Activated CD4-positive, alpha-beta T cell treated with anti-CD3 and anti-CD28 coated beads, Interleukin-2, amount 10 ng/mL, durations not matched to agents 24 days and 14 days (primary cell): Measurements from ENCODE around the gene CUZD1. TPM values are rescaled to one million over a fixed set of nuclear protein-coding genes. Genes with fewer than 3 reads are reported as not detected.
A peak's percentile ranks its signal among the peaks of the same experiment; 100 is the strongest.

Experiments
- DNase-seq: peaks from one replicate; pipeline ENCODE4 v3.0.0; 2022
- H3K27ac Mint-ChIP-seq: one replicate; pipeline ENCODE4 v1.8.0; 2022; ENCODE audit warnings: mild to moderate bottlenecking, mixed read lengths
- H3K27me3 Mint-ChIP-seq: one replicate; pipeline ENCODE4 v1.8.0; 2022; ENCODE audit warnings: mixed read lengths
- H3K36me3 Mint-ChIP-seq: one replicate; pipeline ENCODE4 v1.8.0; 2022; ENCODE audit warnings: low read depth, mild to moderate bottlenecking, mixed read lengths
- H3K4me1 Mint-ChIP-seq: one replicate; pipeline ENCODE4 v1.8.0; 2021; ENCODE audit warnings: mixed read lengths
- H3K4me3 Mint-ChIP-seq: one replicate; pipeline ENCODE4 v1.8.0; 2022; ENCODE audit warnings: mild to moderate bottlenecking, moderate library complexity, mixed read lengths
- H3K9me3 Mint-ChIP-seq: one replicate; pipeline ENCODE4 v1.8.0; 2021; ENCODE audit warnings: mixed read lengths
- intact Hi-C: fragments of 100-400 bp; cut with micrococcal nuclease; formaldehyde crosslinking; loops from one replicate; pipeline ENCODE4 v1.15.1; 2023
- total RNA-seq: library from RNA; stranded (reverse); gene quantifications from 2 replicates; pipeline ENCODE4 v1.2.3, GENCODE V29; 2022

Gene CUZD1
- total RNA-seq, 1 donor from 2014 or later: 3.1 TPM

GRCh38 chr10:122815458-122815857 is 30.2 kb downstream of the CUZD1 start:
- DNase-seq: no peak
- Mint-ChIP-seq H3K9me3 (no peaks in the 10 kb centered on the region), H3K27ac (no peak overlapping the region), H3K4me1 (no peaks in the 10 kb centered on the region), H3K27me3 (peaks cover 18% of the 10 kb centered on the region), H3K4me3 (no peak overlapping the region), H3K36me3 (no peaks in the 10 kb centered on the region)
- intact Hi-C loops: no loop called here

- no peak overlapping the region for H3K27ac Mint-ChIP-seq
- no peak for DNase-seq
- intact Hi-C loops: no loop called here
- peaks cover 13% of the 10 kb centered on the region for H3K27me3 Mint-ChIP-seq
- H3K4me3 Mint-ChIP-seq: no peak overlapping the region
- no peaks in the 10 kb centered on the region for H3K9me3 Mint-ChIP-seq
- no peaks in the 10 kb centered on the region for H3K4me1 Mint-ChIP-seq
- H3K36me3 Mint-ChIP-seq: no peaks in the 10 kb centered on the region
Observed at GRCh38 chr10:122814493-122814892, 31.2 kb downstream of the CUZD1 start.

- Mint-ChIP-seq H3K27me3 (peaks cover 5% of the 10 kb centered on the region), H3K27ac (no peak overlapping the region), H3K9me3 (no peaks in the 10 kb centered on the region), H3K36me3 (no peaks in the 10 kb centered on the region), H3K4me1 (no peaks in the 10 kb centered on the region), H3K4me3 (no peak overlapping the region)
- intact Hi-C loops: no loop called here
- DNase-seq: no peak
Observed at GRCh38 chr10:122812751-122813150, 32.9 kb downstream of the CUZD1 start.

GRCh38 chr10:122802282-122802681 is 43.4 kb downstream of the CUZD1 start:
- intact Hi-C loops: no loop called here
- Mint-ChIP-seq H3K9me3 (no peaks in the 10 kb centered on the region), H3K4me1 (no peaks in the 10 kb centered on the region), H3K27me3 (no peaks in the 10 kb centered on the region), H3K4me3 (no peak overlapping the region), H3K36me3 (no peaks in the 10 kb centered on the region), H3K27ac (no peak overlapping the region)
- no peak for DNase-seq

- no peaks in the 10 kb centered on the region for H3K36me3 Mint-ChIP-seq
- H3K4me1 Mint-ChIP-seq: no peaks in the 10 kb centered on the region
- DNase-seq: no peak
- no peak overlapping the region for H3K27ac Mint-ChIP-seq
- intact Hi-C loops: no loop called here
- H3K27me3 Mint-ChIP-seq: no peaks in the 10 kb centered on the region
- no peak overlapping the region for H3K4me3 Mint-ChIP-seq
- no peaks in the 10 kb centered on the region for H3K9me3 Mint-ChIP-seq
Observed at GRCh38 chr10:122798704-122799231, 46.9 kb downstream of the CUZD1 start.

- DNase-seq: no peak
- Mint-ChIP-seq H3K4me3 (no peak overlapping the region), H3K27me3 (no peaks in the 10 kb centered on the region), H3K27ac (no peak overlapping the region), H3K9me3 (no peaks in the 10 kb centered on the region), H3K4me1 (no peaks in the 10 kb centered on the region), H3K36me3 (no peaks in the 10 kb centered on the region)
- intact Hi-C loops: no loop called here
Observed at GRCh38 chr10:122796796-122797195, 48.9 kb downstream of the CUZD1 start.

GRCh38 chr10:122795924-122796323 is 49.7 kb downstream of the CUZD1 start:
- no peaks in the 10 kb centered on the region for H3K4me1 Mint-ChIP-seq
- no peaks in the 10 kb centered on the region for H3K36me3 Mint-ChIP-seq
- no peaks in the 10 kb centered on the region for H3K27me3 Mint-ChIP-seq
- no peak overlapping the region for H3K4me3 Mint-ChIP-seq
- no peak overlapping the region for H3K27ac Mint-ChIP-seq
- no peak for DNase-seq
- H3K9me3 Mint-ChIP-seq: no peaks in the 10 kb centered on the region
- intact Hi-C loops: no loop called here

- intact Hi-C loops: no loop called here
- peak; percentile 67 for DNase-seq
- Mint-ChIP-seq H3K4me3 (no peak overlapping the region), H3K27me3 (no peaks in the 10 kb centered on the region), H3K9me3 (no peaks in the 10 kb centered on the region), H3K4me1 (no peaks in the 10 kb centered on the region), H3K36me3 (no peaks in the 10 kb centered on the region), H3K27ac (no peak overlapping the region)
Observed at GRCh38 chr10:122786269-122786668, 59.4 kb downstream of the CUZD1 start.

GRCh38 chr10:122782911-122783310 is 62.7 kb downstream of the CUZD1 start:
- no peaks in the 10 kb centered on the region for H3K9me3 Mint-ChIP-seq
- no peak overlapping the region for H3K4me3 Mint-ChIP-seq
- no peaks in the 10 kb centered on the region for H3K36me3 Mint-ChIP-seq
- no peaks in the 10 kb centered on the region for H3K27me3 Mint-ChIP-seq
- no peak overlapping the region for H3K27ac Mint-ChIP-seq
- no peak for DNase-seq
- intact Hi-C loops: no loop called here
- H3K4me1 Mint-ChIP-seq: no peaks in the 10 kb centered on the region

Other genes with a start within 250 kb of the CUZD1 start
- gene C10orf120, start 146.0 kb downstream of the CUZD1 start, total RNA-seq: not detected in 2 replicates
- gene FAM24B, start 33.7 kb upstream of the CUZD1 start, total RNA-seq: 14.2 and 15.2 TPM in 2 replicates
- gene FAM24A, start 64.8 kb upstream of the CUZD1 start, total RNA-seq: not detected in 2 replicates
- gene C10orf88, start 108.4 kb upstream of the CUZD1 start, total RNA-seq: 13.9 and 15.7 TPM in 2 replicates
- gene PSTK, start 134.5 kb upstream of the CUZD1 start, total RNA-seq: 4.5 and 4.8 TPM in 2 replicates
- 17.9 and 18.3 TPM in 2 replicates for gene IKZF5, start 162.9 kb upstream of the CUZD1 start, total RNA-seq
- gene ACADSB, start 163.1 kb upstream of the CUZD1 start, total RNA-seq: 21.3 and 21.6 TPM in 2 replicates